K562 treated with DMSO at 1 percent for 4 hours (cell line): Measurements from ENCODE around the gene NHP2. TPM values are rescaled to one million over a fixed set of nuclear protein-coding genes. Genes with fewer than 3 reads are reported as not detected.

Source experiments
- total RNA-seq: library from RNA; unstranded; fragments of 300-600 nt; gene quantifications from 2 replicates; pipeline ENCODE4 v1.2.3, GENCODE V29; 2022; ENCODE audit not compliant: insufficient read depth

The NHP2 gene
- total RNA-seq, result 148 and 152 TPM in 2 replicates

DNA sequence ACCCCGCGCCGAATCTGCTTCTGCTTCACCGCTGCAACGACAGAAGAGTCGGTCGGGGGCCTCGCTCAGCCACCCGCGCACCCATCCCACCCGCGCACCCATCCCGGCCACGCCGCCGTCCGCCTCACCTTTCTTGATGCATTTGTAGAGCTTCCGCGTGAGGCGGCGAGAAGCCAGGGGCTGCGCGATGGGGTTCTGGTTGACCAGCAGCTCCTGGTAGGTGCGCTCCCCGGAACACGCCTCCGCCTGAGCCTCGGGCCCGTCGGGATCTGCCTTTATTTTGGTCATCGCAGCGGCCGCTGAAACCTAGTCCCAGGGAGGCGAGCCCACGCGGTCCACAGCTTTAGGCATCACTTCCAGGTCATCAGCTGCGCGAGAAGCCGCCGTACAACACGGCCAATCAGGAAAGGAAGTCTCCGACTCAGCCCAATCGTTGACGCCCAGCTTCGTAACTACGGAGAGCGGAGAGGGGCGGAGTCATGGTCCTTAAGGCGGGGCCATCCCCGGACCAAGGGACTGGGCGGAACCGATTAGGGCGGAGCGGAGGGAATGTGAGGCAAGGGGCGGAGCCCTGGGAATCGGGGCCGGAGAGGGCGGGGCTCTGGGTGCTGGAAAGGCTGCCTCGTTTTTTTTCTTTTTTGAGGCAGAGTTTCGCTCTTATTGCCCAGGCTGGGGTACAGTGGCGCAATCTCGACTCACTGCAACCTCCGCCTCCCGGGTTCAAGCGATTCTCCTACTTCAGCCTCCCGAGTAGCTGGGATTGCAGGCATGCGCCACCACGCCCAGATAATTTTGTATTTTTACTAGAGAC lies at the start of gene NHP2:
Gene NHP2, minus strand, starts transcription at position 356 of the 811 bp plus-strand sequence. Its CDS starts 68 bp downstream, at position 288.

DNA sequence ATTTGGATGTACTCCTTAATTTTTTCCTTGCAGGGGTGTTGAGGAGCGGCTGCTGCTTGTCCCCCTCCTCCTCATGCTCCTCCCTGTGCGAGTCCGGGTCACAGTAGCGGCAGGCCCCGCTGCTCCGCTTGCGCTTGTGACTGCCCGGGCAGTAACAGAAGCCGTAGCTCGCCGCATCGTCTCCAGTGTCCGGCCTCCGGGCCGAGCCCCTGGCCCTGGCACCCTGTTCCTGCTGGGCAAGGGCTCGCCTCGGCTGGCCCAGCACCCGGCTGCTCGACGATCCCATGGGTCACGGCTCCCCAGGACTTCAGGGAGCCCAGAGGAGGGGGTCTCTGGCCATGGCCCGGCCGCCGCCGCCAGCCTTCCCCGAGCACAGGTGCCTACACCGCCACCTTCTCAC lies 33.3 kb upstream of the NHP2 start, which contains the start of gene GMCL2:
Gene GMCL2, minus strand, starts transcription at position 358 of the 400 bp plus-strand sequence. Its CDS starts 72 bp downstream, at position 286.

DNA sequence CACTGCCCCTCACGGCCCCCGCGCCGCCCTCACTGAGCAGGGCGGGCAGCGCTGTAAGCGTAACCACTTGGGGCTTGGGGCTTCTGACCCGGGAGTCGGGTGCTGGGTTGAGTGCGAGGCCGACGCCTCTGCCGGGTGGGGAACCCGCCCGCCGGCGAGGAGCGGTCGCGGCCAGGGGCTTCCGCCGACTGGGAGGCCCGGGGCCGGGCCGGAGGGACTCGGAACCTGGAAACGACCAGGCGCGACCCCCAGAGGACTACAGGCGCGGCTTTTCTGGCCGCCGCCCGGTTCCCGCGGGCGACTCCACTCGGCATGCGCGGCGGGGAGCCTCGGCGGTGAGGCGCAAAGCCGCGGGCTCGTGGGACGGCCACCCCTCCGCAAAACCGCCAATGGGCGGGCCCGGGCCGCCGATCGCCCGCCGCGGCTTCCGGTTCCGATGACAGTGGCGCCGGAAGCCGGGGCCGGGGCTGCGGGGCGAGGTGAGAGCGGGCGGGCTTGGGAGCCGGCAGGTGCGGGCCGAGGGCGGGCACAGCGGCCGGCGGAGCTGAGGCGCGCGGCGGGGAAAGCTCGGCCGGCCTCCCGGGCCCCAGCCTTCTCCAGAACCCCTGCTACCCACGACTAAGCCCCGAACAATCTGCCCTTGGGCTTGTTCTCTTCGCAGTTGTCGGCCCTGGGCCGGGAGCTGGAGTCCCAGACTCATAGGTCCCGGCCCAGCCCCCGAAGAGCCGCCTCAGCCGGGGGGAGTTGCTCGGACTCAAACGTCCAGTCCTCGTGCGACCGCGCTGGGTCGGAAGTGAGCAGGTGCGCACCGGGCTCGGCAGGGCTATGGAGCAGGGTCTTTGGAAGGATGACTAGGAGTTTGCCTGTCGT lies 22.9 kb downstream of the NHP2 start, which contains the start of gene RMND5B:
Gene RMND5B, plus strand, starts transcription at position 439 of the 870 bp plus-strand sequence. CDS start 7,106 bp downstream, outside the sequence.

DNA sequence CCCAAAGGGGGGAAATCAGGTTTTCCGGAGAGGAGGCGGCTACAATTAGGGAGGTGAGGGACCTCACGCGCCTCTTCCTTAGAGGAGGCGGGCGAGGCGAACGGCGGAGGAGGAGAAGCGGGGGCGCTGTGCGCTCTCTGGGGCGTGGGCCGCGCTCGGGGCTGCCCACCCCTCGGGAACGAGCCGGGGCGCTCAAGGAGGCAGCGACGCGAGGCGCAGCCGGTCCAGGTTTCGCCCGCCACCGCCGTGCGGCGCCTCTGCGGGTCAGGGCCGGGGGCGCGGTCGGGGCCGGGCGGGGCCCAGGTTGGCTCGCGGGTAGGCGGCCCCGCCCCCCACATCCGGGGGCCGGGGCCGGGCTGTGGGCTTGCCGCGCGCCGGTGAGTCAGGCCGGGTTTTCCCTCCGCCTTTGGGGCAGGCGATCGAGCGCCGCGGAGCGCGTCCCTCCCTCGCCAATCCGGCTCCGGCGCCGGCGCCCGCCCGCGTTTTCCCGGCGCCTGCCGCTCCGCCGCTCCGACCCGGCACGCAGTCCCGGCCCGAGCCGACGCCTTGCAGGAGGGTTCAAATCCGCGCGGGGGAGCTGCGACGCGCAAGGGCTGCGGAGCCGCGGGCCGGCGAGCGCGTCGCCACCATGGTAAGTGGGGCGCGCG lies 40.4 kb downstream of the NHP2 start, which contains the start of gene N4BP3:
Gene N4BP3, plus strand, starts transcription at position 392 of the 647 bp plus-strand sequence. CDS start 6,052 bp downstream, outside the sequence.

Other genes with a start within 250 kb of the NHP2 start
- not detected in 2 replicates for gene PROP1, start 157.6 kb downstream of the NHP2 start, total RNA-seq
- gene N4BP3, start 40.4 kb downstream of the NHP2 start, total RNA-seq, result 3.8 and 4.3 TPM in 2 replicates
- 28.8 and 38.7 TPM in 2 replicates for gene RMND5B, start 22.9 kb downstream of the NHP2 start, total RNA-seq
- not detected in 2 replicates for gene GMCL2, start 33.5 kb upstream of the NHP2 start, total RNA-seq
- 183 and 184 TPM in 2 replicates for gene HNRNPAB, start 50.6 kb upstream of the NHP2 start, total RNA-seq
- gene PHYKPL, start 78.9 kb upstream of the NHP2 start, total RNA-seq, result 27.9 and 37.0 TPM in 2 replicates